Esophagus squamous epithelium (tissue), 5 donors: ENCODE results near the gene DGKQ. TPM values are rescaled to one million over a fixed set of nuclear protein-coding genes. Genes with fewer than 3 reads are reported as not detected.
A peak's percentile ranks its signal among the peaks of the same experiment; 100 is the strongest.

Experiments
- DNase-seq: peaks from one replicate; lab custom pipeline; 2025; lab: John Stamatoyannopoulos, UW
- H3K27ac ChIP-seq, 4 donors: fragments of 200-600 bp; sonication (generic); one replicate each; pipeline ENCODE4 v1.5.1; 2016 to 2019; ENCODE audit warnings: mild to moderate bottlenecking in 1 of 4
- H3K27me3 ChIP-seq, 4 donors: fragments of 200-600 bp; sonication (generic); 1 replicate in 3 of 4; 2 replicates in 1 of 4; pipeline versions ENCODE4 v1.5.1 to v1.6.0; 2017 to 2021; ENCODE audit warnings: antibody characterized with exemption in 1 of 4
- H3K36me3 ChIP-seq, 3 donors: fragments of 200-600 bp; sonication (generic); one replicate each; pipeline ENCODE4 v1.5.1; 2016 to 2019
- H3K4me1 ChIP-seq, 3 donors: fragments of 200-600 bp; sonication (generic); one replicate each; pipeline ENCODE4 v1.5.1; 2017 to 2019
- H3K4me3 ChIP-seq, 4 donors: fragments of 200-600 bp; sonication (generic); 1 replicate in 3 of 4; 2 replicates in 1 of 4; pipeline ENCODE4 v1.5.1; 2016 to 2019; ENCODE audit warnings: mild to moderate bottlenecking in 2 of 4, moderate library complexity in 1 of 4
- H3K9me3 ChIP-seq, 3 donors: fragments of 200-600 bp; sonication (generic); one replicate each; pipeline ENCODE4 v1.5.1; 2016 to 2019
- POLR2A ChIP-seq, 4 donors: fragments of 450-650 bp; IDR thresholded peaks; one replicate each; pipeline ENCODE4 v1.6.1; 2017; ENCODE audit warnings: antibody characterized with exemption in 4 of 4, mild to moderate bottlenecking in 4 of 4, moderate library complexity in 3 of 4
- WGBS, 2 donors: methylation state at CpG; one replicate each; pipeline ENCODE4 v1.1.5; 2018; 5-methylcytosine and 5-hydroxymethylcytosine counted together
- intact Hi-C: fragments of 100-400 bp; cut with DNase I; formaldehyde crosslinking; loops from one replicate; pipeline ENCODE4 v1.15.0; 2022
- total RNA-seq, 4 donors: library from RNA; depleted of rRNA; stranded (reverse); fragments of >200 nt; gene quantifications; one replicate each; pipeline ENCODE4 v1.1.0, GENCODE V29; 2016
- TF ChIP-seq, protein P1 (sequence below), 6 experiments: fragments of 450-650 bp in 4 of 6; fragments of 200-600 bp in 2 of 6; sonication (generic) in 2 of 6; IDR thresholded peaks; one replicate each; pipeline ENCODE4 v1.5.1; 2016 to 2019; ENCODE audit warnings: antibody characterized with exemption in 6 of 6, mild to moderate bottlenecking in 4 of 6, moderate library complexity in 4 of 6
- donor health status: DM: yes; HTN: yes; CAD: no.

DGKQ gene
- total RNA-seq, 4 donors from 2014 or later, result 9.5 to 12.0 (median 10.7) TPM

DNA sequence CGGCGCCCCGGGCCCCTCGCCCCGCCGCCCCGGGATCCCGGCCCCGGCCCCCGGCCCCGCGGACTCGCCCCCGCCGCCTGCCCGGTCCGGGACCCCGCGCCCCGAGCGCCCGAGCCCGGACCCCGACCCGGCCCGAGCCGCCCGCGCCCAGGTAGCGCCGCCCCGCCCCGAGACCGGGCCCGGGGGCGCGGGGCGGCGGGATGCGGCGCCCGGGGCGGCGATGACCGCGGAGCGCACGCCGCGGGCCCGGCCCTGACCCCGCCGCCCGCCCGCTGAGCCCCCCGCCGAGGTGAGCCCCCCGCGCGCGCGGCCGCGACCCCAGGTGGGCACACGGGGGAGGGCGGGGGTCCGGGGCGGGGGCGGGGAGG lies 38.3 kb upstream of the DGKQ start:
- no peak for DNase-seq
- no CpG with 5 or more reads among the region's 69 CpGs for WGBS, 2 donors
- H3K9me3 ChIP-seq, result peaks cover 0 to 3% (median 0%) of the 10 kb centered on the region in 3 donors
- intact Hi-C loops, result no loop called here
- H3K36me3 ChIP-seq, result no peaks in the 10 kb centered on the region
- no peak for TF ChIP-seq POLR2A (IDR thresholded peaks at IDR 0.05)
- TF ChIP-seq, protein P1, sequence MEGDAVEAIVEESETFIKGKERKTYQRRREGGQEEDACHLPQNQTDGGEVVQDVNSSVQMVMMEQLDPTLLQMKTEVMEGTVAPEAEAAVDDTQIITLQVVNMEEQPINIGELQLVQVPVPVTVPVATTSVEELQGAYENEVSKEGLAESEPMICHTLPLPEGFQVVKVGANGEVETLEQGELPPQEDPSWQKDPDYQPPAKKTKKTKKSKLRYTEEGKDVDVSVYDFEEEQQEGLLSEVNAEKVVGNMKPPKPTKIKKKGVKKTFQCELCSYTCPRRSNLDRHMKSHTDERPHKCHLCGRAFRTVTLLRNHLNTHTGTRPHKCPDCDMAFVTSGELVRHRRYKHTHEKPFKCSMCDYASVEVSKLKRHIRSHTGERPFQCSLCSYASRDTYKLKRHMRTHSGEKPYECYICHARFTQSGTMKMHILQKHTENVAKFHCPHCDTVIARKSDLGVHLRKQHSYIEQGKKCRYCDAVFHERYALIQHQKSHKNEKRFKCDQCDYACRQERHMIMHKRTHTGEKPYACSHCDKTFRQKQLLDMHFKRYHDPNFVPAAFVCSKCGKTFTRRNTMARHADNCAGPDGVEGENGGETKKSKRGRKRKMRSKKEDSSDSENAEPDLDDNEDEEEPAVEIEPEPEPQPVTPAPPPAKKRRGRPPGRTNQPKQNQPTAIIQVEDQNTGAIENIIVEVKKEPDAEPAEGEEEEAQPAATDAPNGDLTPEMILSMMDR (IDR thresholded peaks at IDR 0.05), result no peak
- H3K27ac ChIP-seq, result peak overlapping the region in 3 of 4 donors; percentile 4 to 92 (median 92)
- H3K4me3 ChIP-seq, result peak overlapping the region; percentile 52 to 84 (median 61)
- H3K4me1 ChIP-seq, result peaks cover 22 to 42% (median 29%) of the 10 kb centered on the region in 3 donors
- peaks cover 0 to 26% (median 7%) of the 10 kb centered on the region in 4 donors for H3K27me3 ChIP-seq

- peaks cover 22 to 42% (median 29%) of the 10 kb centered on the region in 3 donors for H3K4me1 ChIP-seq
- intact Hi-C loops, result no loop called here
- peaks cover 0 to 3% (median 0%) of the 10 kb centered on the region in 3 donors for H3K9me3 ChIP-seq
- peaks cover 0 to 31% (median 7%) of the 10 kb centered on the region in 4 donors for H3K27me3 ChIP-seq
- H3K4me3 ChIP-seq, result peak within 1 kb of the TSS; percentile 52 to 84 (median 61)
- no peak for TF ChIP-seq POLR2A (IDR thresholded peaks at IDR 0.05)
- TF ChIP-seq, protein P1 (IDR thresholded peaks at IDR 0.05), result no peak
- 5% methylated on average over 4 of the region's 89 CpGs; no CpG with 5 or more reads in 1 of the 2 donors for WGBS, 2 donors
- H3K36me3 ChIP-seq, result no peaks in the 10 kb centered on the region
- peak; percentile 49 for DNase-seq
- H3K27ac ChIP-seq, result peak within 1 kb of the TSS; percentile 77 to 92 (median 90)
These were observed 37.8 kb upstream of the DGKQ start, which contains the start of gene FGFRL1 for GRCh38 chr4:1011022-1011665. TSS of gene FGFRL1 (plus strand) at chr4:1011626. CDS start at chr4:1012486, 860 bp downstream.

GRCh38 chr4:1010395-1011021 lies 37.1 kb upstream of the DGKQ start:
- intact Hi-C loops, result no loop called here
- H3K4me3 ChIP-seq, result peak overlapping the region; percentile 52 to 84 (median 61)
- peaks cover 0 to 37% (median 7%) of the 10 kb centered on the region in 4 donors for H3K27me3 ChIP-seq
- DNase-seq, result peak; percentile 24
- H3K4me1 ChIP-seq, result peaks cover 22 to 42% (median 29%) of the 10 kb centered on the region in 3 donors
- H3K9me3 ChIP-seq, result peaks cover 0 to 3% (median 0%) of the 10 kb centered on the region in 3 donors
- H3K27ac ChIP-seq, result peak overlapping the region; percentile 77 to 92 (median 90)
- H3K36me3 ChIP-seq, result no peaks in the 10 kb centered on the region
- TF ChIP-seq, protein P1 (IDR thresholded peaks at IDR 0.05), result no peak
- peak in 1 of 4 donors; percentile 26 for TF ChIP-seq POLR2A (IDR thresholded peaks at IDR 0.05)
- 0 to 1% methylated on average over 5 to 13 of the region's 36 CpGs for WGBS, 2 donors

- peak; percentile 28 for DNase-seq
- peaks cover 0 to 3% (median 0%) of the 10 kb centered on the region in 3 donors for H3K9me3 ChIP-seq
- H3K27me3 ChIP-seq, result peaks cover 0 to 44% (median 7%) of the 10 kb centered on the region in 4 donors
- no CpG with 5 or more reads among the region's 109 CpGs for WGBS, 2 donors
- peak in 1 of 4 donors; percentile 58 for TF ChIP-seq POLR2A (IDR thresholded peaks at IDR 0.05)
- TF ChIP-seq, protein P1 (IDR thresholded peaks at IDR 0.05), result peak in 2 of 6 experiments; percentile 19 to 33
- peak overlapping the region; percentile 52 to 84 (median 64) for H3K4me3 ChIP-seq
- H3K4me1 ChIP-seq, result peaks cover 22 to 42% (median 29%) of the 10 kb centered on the region in 3 donors
- H3K27ac ChIP-seq, result peak overlapping the region; percentile 77 to 92 (median 90)
- intact Hi-C loops, result no loop called here
- no peaks in the 10 kb centered on the region for H3K36me3 ChIP-seq
These were observed 36.4 kb upstream of the DGKQ start for GRCh38 chr4:1009542-1010394.
